Hepatocyte (in vitro differentiated cells): ENCODE data around the gene TUBAL3.
"Not testable (repeated sequence)": the region's sequence is repeated elsewhere in the genome, so short reads cannot be mapped to it uniquely, and the experiment has no call there.

ENCODE experiments used
- EZH2 ChIP-seq: fragments of 200-600 bp; sonication (generic); IDR thresholded peaks from 2 replicates; pipeline ENCODE4 v1.6.1; 2016; ENCODE audit warnings: antibody characterized with exemption, mild to moderate bottlenecking, borderline replicate concordance
- EZH2phosphoT487 ChIP-seq: fragments of 200-600 bp; sonication (generic); IDR thresholded peaks from one replicate; pipeline ENCODE4 v1.6.1; 2018; ENCODE audit warnings: antibody characterized with exemption, mild to moderate bottlenecking, low read depth, moderate library complexity; ENCODE audit not compliant: unreplicated experiment, severe bottlenecking
- TF ChIP-seq, protein P1 (sequence below): fragments of 200-600 bp; sonication (generic); IDR thresholded peaks from 2 replicates; pipeline ENCODE4 v1.5.1; 2016; ENCODE audit warnings: antibody characterized with exemption, mild to moderate bottlenecking; ENCODE audit not compliant: poor library complexity

DNA sequence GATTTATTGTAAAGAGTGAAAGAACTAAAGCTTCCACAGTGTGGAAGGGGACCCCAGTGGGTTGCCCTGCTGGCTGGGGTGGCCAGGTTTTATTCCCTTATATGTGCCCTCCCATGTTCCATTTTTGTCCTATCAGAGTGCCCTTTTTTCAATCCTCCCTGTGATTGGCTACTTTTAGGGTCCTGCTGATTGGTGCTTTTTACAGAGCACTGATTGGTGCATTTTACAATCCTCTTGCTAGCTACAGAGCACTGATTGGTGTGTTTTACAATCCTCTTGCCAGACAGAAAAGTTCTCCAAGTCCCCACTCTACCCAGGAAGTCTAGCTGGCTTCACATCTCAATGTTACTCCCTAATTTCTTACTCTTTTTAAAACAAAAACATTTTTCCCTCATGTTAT, 6.2 kb upstream of the TUBAL3 start:
- TF ChIP-seq, protein P1, sequence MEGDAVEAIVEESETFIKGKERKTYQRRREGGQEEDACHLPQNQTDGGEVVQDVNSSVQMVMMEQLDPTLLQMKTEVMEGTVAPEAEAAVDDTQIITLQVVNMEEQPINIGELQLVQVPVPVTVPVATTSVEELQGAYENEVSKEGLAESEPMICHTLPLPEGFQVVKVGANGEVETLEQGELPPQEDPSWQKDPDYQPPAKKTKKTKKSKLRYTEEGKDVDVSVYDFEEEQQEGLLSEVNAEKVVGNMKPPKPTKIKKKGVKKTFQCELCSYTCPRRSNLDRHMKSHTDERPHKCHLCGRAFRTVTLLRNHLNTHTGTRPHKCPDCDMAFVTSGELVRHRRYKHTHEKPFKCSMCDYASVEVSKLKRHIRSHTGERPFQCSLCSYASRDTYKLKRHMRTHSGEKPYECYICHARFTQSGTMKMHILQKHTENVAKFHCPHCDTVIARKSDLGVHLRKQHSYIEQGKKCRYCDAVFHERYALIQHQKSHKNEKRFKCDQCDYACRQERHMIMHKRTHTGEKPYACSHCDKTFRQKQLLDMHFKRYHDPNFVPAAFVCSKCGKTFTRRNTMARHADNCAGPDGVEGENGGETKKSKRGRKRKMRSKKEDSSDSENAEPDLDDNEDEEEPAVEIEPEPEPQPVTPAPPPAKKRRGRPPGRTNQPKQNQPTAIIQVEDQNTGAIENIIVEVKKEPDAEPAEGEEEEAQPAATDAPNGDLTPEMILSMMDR, result not testable (repeated sequence)
- TF ChIP-seq EZH2, EZH2phosphoT487: not testable (repeated sequence)
